Mammary epithelial cell (primary cell): ENCODE measurements around the gene PSMD2.

Experiments
- CTCF ChIP-seq, 2 donors: IDR thresholded peaks in 1 of 2; conservative IDR thresholded peaks in 1 of 2; 2 replicates each; pipeline ENCODE4 v1.5.1; 2011 to 2012; ENCODE audit warnings: inconsistent platforms in 2 of 2, low read length in 2 of 2, mild to moderate bottlenecking in 2 of 2, control low read depth in 1 of 2, low read depth in 1 of 2; ENCODE audit not compliant: insufficient read depth in 1 of 2; ENCODE audit errors: extremely low read depth in 1 of 2
- EZH2 ChIP-seq: IDR thresholded peaks from 2 replicates; pipeline ENCODE4 v1.6.1; 2012; ENCODE audit warnings: low read length, inconsistent platforms, borderline replicate concordance

GRCh38 chr3:184337399-184337714 lies 38.3 kb downstream of the PSMD2 start, which contains the start of gene FAM131A:
- TF ChIP-seq CTCF (conservative IDR thresholded peaks at IDR 0.05 in 1 of 2, IDR thresholded peaks at IDR 0.05 in 1 of 2; ENCODE audit: extremely low read depth in 1 of 2, insufficient read depth in 1 of 2, low read depth in 1 of 2, low read length in 2 of 2), result no peak
- no peak for TF ChIP-seq EZH2
